ENCODE results near the gene KLF6.
"Not testable (repeated sequence)": the region's sequence is repeated elsewhere in the genome, so short reads cannot be mapped to it uniquely, and the experiment has no call there.

The KLF6 gene

DNA sequence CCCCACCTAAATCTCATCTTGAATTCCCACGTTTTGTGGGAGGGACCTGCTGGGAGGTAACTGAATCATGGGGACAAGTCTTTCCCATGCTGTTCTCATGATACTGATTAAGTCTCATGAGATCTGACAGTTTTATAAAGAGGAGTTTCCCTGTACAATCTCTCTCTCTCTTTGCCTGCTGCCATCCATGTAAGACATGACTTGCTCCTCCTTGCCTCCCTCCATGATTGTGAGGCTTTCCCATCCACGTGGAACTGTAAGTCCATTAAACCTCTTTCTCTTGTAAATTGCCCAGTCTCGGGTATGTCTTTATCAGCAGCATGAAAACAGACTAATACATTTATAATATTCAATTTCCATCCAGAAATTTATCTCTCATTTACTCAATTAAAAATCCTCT lies 52.8 kb downstream of the KLF6 start:
- not testable (repeated sequence) for H3K27me3 ChIP-seq (ENCODE audit: control insufficient read depth in 2 of 2, insufficient read depth in 2 of 2, low read length in 2 of 2); H3K27ac ChIP-seq (ENCODE audit: low read depth in 2 of 2, low read length in 2 of 2); H3K36me3 ChIP-seq (ENCODE audit: control insufficient read depth in 2 of 2, insufficient read depth in 2 of 2, low read length in 2 of 2); H3K4me1 ChIP-seq (ENCODE audit: control insufficient read depth in 2 of 2, insufficient read depth in 2 of 2, low read length in 2 of 2); H3K9ac ChIP-seq (ENCODE audit: low read depth in 1 of 2, low read length in 2 of 2); H3K4me3 ChIP-seq (ENCODE audit: low read length in 2 of 2); H3K9me3 ChIP-seq (ENCODE audit: control insufficient read depth in 2 of 2, low read length in 2 of 2)

GRCh38 chr10:3729397-3729976 lies 55.5 kb downstream of the KLF6 start:
- Histone ChIP-seq H3K4me3 (ENCODE audit: low read length in 2 of 2) (no peak overlapping the region), H3K36me3 (ENCODE audit: control insufficient read depth in 2 of 2, insufficient read depth in 2 of 2, low read length in 2 of 2) (no peaks in the 10 kb centered on the region), H3K27ac (ENCODE audit: low read depth in 2 of 2, low read length in 2 of 2) (no peak overlapping the region), H3K9ac (ENCODE audit: low read depth in 1 of 2, low read length in 2 of 2) (no peak overlapping the region), H3K9me3 (ENCODE audit: control insufficient read depth in 2 of 2, low read length in 2 of 2) (no peaks in the 10 kb centered on the region), H3K4me1 (ENCODE audit: control insufficient read depth in 2 of 2, insufficient read depth in 2 of 2, low read length in 2 of 2) (no peaks in the 10 kb centered on the region), H3K27me3 (ENCODE audit: control insufficient read depth in 2 of 2, insufficient read depth in 2 of 2, low read length in 2 of 2) (peaks cover 0 to 3% of the 10 kb centered on the region in 2 donors)

GRCh38 chr10:3728563-3728962 lies 56.4 kb downstream of the KLF6 start:
- Histone ChIP-seq H3K9ac (ENCODE audit: low read depth in 1 of 2, low read length in 2 of 2) (no peak overlapping the region), H3K36me3 (ENCODE audit: control insufficient read depth in 2 of 2, insufficient read depth in 2 of 2, low read length in 2 of 2) (no peaks in the 10 kb centered on the region), H3K27ac (ENCODE audit: low read depth in 2 of 2, low read length in 2 of 2) (no peak overlapping the region), H3K4me3 (ENCODE audit: low read length in 2 of 2) (no peak overlapping the region), H3K4me1 (ENCODE audit: control insufficient read depth in 2 of 2, insufficient read depth in 2 of 2, low read length in 2 of 2) (no peaks in the 10 kb centered on the region), H3K9me3 (ENCODE audit: control insufficient read depth in 2 of 2, low read length in 2 of 2) (no peaks in the 10 kb centered on the region), H3K27me3 (ENCODE audit: control insufficient read depth in 2 of 2, insufficient read depth in 2 of 2, low read length in 2 of 2) (peaks cover 0 to 3% of the 10 kb centered on the region in 2 donors)

GRCh38 chr10:3727268-3727667 lies 57.7 kb downstream of the KLF6 start:
- Histone ChIP-seq H3K36me3 (ENCODE audit: control insufficient read depth in 2 of 2, insufficient read depth in 2 of 2, low read length in 2 of 2) (no peaks in the 10 kb centered on the region), H3K4me3 (ENCODE audit: low read length in 2 of 2) (no peak overlapping the region), H3K27me3 (ENCODE audit: control insufficient read depth in 2 of 2, insufficient read depth in 2 of 2, low read length in 2 of 2) (peaks cover 0 to 3% of the 10 kb centered on the region in 2 donors), H3K27ac (ENCODE audit: low read depth in 2 of 2, low read length in 2 of 2) (no peak overlapping the region), H3K9ac (ENCODE audit: low read depth in 1 of 2, low read length in 2 of 2) (no peak overlapping the region), H3K4me1 (ENCODE audit: control insufficient read depth in 2 of 2, insufficient read depth in 2 of 2, low read length in 2 of 2) (no peaks in the 10 kb centered on the region), H3K9me3 (ENCODE audit: control insufficient read depth in 2 of 2, low read length in 2 of 2) (no peaks in the 10 kb centered on the region)
